Femur (tissue), 1 donor: Measurements from ENCODE around the gene KIF2C.
"Not testable (repeated sequence)": the region's sequence is repeated elsewhere in the genome, so short reads cannot be mapped to it uniquely, and the experiment has no call there.

Experiments used
- DNase-seq: peaks from one replicate; pipeline ENCODE4 v3.0.0-alpha.2; 2017

Gene KIF2C

DNA sequence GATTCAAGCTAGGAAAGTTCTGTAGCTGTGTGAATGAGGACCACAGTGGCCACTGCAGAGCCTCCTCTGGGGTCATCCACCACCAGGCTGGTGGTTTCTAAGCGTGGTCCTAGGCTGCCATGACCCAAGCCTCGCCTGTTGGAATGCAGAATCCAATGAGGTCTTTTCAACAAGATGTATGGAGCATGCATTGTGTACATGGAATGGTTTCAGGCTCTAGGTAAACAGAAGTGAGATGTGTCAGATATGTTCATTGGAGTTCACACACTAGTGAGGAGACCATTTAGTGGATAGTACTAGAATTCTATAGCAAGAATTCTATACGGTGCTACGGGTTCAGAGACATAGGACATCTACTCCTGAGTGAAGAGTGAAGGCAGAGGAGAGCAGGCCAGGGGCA, 19.4 kb upstream of the KIF2C start:
- DNase-seq: no peak

DNA sequence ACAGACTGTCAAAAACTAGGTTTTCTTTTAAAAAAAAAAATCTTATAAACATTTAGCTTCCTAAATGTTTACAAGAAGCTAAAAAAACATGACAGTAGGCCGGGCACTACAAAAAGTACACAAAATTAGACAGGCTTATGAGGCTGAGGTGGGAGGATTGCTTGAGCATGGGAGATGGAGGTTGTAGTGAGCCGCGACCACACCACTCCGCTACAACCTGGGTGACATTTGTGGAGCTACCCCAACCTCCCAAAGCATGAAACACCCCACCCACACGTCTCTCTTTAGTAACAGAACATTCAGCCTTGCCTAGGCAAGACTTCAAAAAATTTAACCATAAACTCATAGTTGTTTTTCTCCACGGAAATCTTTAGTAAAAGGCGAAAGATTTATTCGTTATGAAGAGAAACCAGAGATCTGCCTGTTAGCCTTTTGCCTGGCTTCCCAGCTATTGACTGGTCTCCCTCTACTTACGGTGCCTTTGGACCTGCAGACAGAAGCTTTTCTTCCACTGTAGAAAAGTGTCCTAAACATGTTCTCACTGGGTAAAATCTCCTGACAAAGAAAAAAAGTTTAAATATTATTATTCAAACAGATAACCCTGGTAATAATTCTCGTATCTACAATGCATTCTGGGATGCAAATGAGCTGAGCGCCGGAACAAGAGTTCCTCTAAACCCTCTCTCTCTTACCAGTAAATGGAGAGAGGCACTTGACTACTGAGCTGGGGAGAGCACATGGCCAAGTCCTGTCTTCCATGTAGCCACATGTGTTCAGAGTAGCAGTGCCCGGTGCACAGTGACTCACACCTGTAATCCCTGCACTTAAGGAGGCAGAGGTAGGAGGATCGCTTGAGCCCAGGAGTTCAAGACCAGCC, 17.9 kb upstream of the KIF2C start:
- peak; percentile 55 for DNase-seq

DNA sequence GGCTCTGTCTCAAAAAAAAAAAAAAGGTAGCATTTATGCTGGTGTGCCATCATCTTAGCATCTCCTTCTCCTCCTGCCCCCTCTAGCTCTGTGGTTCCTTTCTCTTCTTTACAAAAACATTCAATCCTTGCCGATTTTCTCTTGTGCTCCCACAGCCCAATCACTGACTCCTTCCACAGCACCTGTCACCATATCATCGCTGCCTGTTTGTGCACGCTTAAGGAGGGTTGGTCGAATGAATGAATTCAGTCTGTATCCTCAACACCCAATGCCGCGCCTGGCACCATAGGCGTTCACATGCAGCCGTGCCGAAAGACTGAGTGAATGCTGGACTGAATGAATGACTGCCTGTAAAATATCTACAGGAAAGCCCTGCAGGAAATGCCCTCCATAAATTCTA, 16.6 kb upstream of the KIF2C start:
- DNase-seq: no peak

DNA sequence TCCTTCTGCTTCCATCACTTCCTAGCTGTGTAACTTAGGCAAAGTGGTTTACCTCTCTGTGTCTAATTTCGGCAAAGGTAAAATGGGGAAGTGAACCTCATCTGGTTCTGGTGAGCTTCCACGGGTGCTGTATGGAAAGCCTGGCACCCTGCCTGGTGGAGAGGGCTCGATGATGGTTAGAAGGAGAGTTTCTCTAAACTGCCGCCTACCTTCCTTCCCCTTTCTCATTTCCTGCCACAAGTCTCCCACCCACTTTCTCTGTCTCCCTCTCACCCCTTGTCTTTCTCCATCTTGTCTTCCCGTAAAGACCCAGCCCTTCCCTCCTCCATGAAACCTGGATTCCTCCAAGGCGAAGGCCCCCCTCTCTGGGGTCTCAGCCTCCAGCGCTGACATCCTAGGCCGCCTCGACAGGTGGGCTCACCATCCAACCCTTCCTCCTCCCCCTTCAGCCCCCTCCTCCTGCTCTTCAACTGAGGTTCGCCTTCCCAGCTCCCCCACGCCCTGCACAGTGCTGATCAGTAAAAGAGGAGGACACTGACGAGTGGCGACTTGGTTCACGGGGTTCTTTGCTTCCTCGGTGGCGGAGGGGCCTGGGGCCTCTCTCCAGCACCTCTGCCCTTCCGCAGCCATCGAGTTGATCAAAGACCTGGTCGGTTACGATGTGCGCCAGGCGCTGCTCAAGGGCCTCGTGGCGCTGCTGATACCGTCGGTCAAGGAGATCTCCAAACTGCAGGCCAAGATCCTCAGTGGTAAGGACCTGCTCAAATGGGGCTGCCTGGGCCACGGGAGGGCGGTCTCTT, 15.9 kb upstream of the KIF2C start:
- DNase-seq: peak; percentile 42

DNA sequence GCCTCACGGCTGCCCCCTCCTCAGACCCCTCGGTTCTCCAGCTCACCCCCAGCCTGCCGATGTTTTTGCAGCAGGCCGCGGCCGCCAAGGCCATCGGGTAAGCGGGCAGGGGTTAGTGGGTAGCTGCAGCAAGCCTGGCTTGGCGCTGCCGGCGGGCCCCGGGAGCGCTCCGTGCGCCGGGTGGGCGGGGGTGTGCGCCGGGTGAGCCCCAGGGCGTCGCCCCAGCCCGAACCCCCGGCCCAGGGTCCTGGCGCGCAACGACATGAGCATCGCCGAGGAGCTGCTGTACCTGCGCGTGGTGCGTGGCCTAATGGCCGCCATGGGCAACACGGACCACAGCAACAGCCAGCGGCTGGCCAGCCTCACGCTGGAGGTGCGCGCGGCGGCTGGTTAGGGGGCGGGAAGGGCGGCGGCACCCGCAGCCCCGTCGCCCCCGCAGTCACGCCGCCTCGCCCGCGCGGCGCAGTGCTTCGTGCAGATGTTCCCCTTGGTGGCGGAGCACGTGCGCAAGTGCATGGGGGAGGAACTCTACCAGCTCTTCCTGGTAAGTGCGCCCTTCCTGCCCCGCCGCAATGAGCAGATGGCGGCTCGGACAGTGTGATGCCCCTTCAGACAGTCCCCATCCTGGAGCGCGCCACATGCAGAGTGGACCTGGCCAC, 15.2 kb upstream of the KIF2C start:
- no peak for DNase-seq

DNA sequence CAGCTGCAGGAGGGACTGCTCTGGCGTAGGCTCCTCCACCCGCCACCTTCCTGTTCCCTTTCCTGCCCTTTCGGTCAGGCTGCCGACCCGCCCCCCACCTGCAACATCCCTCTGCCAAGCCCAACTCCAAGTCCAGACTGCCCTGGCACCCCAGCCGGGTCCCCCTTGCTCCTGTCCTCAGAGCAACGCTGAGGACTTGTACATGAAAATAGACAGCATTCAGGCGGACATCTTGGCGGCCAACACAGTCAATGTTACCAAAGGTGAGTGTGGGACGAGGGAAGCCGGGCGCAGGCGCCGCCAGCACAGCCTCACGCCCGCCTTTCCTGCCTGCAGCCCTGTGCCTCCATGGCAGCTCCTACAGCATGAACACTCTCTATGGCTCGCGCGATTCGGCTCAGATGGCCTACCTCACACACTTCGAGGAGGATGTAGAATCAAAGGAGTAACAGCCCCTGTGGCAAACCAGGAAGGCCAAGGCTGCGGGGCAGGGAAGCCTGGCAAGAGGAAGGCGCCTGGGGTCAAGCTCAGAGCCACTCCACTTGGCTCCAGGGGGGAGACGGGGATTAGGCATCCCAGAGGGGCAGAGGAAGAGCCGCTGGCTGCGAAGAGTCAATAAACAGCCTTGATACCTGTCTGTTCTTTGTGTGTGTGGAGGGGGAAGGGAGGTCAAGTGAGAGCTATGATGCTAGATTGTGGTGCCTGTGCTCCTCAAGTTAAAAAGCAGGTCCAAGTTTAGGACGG, 14.5 kb upstream of the KIF2C start:
- no peak for DNase-seq

DNA sequence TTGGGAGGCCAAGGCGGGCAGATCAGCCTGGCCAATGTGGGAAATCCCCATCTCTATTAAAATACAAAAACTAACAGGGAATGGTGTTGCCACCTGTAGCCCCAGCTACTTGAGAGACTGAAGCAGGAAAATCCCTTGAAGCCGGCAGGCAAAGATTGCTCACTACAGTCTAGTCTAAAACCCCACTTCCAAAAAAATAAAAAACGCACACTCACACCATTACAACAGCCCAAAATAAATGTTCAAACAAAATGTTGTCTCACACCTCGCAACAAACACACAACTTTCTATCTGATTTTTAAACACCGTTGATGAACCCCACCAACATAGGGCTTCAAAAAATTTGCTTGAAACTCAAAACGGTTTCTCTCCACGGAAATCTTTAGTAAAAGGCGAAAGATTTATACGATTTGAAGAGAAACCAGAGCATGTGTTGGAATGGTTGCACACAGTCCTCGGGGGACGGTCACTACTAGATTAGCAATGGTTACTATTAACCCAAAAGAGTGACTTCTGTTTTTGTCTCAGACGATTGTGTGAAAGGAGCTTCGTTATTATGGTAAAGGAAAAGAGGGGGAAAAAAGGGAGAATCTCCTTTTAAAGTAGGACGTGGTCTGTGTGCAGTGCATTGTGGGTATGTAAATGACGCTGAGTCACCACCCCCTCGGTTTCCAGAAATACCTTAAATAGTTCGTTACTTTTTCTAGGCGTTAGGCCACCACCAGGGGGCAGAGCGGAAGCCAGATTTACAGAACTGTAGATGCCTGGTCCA, 8.7 kb upstream of the KIF2C start, which contains the start of gene RNU5D-1:
RNU5D-1 (minus strand) TSS at position 430 of the 772 bp plus-strand sequence.
- DNase-seq: peak; percentile 95

DNA sequence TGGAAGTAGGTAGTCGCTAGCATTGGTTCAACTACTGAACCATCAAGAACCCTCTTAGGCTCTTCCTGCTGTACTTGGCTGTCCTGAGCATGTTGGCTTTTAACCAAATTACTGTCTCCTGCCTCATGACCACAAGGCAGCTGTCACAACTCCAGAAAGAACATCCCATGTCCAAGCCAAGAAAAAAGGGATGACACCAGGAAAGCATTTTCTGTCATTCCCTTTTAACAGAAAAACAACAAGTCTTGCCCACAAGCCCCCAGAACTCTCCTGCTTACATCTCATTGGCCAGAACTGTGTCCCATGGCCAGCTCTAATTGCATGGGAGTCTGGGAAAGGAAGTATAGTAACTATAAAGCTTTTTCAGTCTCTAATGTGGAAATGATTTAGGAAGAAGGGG, 6.3 kb upstream of the KIF2C start:
- no peak for DNase-seq

DNA sequence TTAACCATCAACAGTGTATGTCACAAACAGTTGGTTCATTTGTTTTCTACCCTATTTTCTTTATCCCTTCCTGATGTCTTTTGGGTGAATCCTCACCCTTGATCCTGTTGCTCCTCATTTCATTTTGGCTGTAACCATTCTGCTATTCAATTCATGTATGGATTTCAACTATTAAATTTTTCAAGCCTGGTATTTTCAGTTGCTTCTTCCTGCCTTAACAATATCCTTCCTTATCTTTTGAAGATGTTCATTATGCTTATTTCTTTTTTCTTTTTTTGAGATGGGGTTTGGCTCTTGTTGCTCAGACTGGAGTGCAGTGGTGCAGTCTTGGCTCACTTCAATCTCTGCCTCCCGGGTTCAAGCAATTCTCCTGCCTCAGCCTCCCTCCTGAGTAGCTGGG, 5.9 kb upstream of the KIF2C start:
- no peak for DNase-seq

DNA sequence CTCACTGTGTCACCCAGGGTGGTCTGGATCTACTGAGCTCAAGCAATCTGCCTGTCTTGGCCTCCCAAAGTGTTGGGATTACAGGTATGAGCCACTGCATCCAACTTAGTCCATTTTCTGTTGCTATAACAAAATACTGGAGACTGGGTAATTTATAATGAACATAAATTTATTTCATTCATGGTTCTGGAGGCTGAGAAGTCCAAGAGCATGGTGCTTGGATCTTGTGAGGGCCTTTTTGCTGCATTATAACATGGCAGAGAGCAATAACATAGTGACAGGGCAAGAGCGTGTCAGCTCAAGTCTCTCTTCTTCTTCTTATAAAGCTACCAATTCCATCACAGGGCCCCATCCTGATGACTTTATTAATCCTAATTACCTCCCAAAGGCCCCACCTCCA, 3.6 kb upstream of the KIF2C start:
- no peak for DNase-seq

DNA sequence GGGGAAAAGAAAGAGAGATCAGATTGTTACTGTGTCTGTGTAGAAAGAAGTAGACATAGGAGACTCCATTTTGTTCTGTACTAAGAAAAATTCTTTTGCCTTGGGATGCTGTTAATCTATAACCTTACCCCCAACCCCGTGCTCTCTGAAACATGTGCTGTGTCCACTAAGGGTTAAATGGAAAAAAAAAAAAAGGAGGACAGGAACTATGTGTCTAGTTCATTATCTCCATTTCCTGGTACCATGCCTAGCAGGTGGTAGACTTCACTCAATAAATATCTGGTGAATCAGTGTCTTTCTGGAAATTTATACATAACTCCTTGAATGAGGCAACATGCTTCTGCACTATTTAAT, 707 bp upstream of the KIF2C start:
- not testable (repeated sequence) for DNase-seq

DNA sequence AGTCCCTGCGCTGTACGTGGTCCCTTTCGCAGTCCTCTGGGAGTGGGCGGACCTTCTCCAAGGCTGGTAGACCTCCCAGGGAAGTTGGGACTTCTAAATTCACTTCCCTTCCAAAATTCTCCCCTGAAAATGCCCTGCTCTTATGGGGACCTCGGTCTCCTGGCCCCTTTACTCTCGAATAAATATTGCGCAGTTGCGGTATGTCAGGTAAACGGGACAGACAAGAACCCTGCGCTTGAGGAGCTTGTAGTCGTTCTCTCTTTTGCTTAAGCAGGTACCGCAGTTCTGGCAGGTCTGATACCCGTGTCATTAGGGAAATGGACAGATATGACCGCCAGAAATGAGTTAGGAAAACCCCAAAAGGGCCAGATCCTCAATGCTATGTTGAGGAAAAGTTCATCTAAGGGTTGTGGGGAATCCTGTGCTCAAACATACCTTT, 561 bp downstream of the KIF2C start:
- DNase-seq: no peak

DNA sequence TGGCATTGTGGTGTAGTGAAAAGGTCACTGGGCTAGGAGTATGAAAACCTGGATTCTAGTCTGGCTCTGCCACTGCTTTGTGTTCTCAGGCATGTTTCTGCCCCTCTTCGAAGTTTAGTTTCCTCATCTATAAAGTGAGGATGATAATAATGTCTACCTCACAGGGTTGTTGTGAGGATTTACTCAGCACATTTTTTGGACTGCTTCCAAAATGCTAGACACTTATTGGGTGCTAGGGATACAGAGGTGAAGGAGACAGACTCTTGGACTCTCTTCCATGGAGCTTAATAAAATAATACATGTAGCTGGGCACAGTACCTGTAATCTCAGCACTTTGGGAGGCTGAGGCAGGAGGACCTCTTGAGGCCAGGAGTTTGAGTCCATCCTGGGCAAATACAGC, 3.6 kb downstream of the KIF2C start:
- DNase-seq: no peak

DNA sequence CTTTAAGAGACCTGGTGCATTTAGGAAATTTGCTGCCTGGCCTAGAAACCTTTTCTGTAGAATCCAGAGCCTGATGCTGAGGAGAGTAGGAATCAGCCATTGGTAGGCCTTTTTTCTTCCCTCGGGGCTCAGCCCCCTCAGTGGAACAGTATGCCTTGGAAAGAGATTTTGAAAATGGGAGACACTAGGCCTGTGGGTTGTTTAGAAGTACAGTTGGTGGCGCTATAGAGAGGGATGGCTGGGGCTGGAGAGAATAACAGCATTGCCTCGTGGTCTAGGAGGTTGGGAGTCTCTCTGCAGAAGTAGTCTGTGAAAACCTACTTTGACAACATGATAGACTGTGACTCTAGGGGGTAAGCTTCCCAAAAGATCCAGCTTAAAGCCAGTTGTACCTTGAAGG, 8.2 kb downstream of the KIF2C start:
- DNase-seq: no peak

DNA sequence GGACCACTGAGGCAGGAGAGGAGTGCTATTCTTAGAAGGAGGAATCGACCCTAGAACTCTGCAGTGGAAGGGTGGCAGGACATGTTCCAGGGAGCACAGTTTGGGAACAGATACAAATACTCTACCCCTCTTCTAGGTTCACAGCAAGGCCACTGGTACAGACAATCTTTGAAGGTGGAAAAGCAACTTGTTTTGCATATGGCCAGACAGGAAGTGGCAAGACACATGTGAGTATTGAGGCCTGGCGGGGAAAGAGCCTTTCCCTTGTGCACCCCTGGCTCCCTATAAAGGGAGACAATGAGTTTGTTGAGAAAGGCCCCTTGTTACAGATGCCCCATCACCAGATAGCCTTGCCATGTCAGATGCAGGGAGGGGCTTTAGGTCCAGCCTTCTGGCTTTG, 17.8 kb downstream of the KIF2C start:
- no peak for DNase-seq

DNA sequence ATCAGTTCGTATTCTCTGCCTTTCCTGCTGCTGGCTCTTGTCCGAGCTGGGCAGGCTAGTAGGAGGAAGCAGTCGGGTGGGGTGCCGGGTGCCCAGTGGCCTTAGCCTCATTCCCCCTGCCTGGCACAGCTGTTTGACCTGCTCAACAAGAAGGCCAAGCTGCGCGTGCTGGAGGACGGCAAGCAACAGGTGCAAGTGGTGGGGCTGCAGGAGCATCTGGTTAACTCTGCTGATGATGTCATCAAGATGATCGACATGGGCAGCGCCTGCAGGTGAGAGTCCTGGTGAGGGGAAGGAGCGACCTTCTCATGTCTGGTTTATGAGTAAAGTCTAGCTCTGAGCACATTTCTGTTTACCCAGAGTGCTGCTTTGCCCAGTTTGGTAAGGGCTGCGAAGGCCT, 19.4 kb downstream of the KIF2C start:
- no peak for DNase-seq

DNA sequence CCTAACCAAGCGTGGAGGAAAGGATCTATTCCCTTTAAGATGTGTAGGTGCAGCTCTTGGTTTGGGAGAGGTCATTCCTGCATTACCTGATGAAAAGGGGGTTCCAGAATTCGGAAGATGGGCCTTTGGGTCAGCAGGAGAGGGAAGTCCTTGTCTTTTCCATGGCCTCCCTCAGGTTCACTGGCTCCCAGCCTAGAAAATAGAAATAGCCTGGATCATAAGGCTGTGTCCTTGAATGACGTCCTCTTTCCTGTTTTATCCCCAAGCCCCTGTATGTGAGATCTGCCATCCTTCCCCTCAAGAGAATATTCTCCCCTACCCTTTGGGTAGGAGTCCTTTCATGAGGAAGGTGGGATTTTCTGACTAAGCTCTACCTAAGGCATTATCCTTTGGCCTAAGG, 21.2 kb downstream of the KIF2C start:
- DNase-seq: no peak

DNA sequence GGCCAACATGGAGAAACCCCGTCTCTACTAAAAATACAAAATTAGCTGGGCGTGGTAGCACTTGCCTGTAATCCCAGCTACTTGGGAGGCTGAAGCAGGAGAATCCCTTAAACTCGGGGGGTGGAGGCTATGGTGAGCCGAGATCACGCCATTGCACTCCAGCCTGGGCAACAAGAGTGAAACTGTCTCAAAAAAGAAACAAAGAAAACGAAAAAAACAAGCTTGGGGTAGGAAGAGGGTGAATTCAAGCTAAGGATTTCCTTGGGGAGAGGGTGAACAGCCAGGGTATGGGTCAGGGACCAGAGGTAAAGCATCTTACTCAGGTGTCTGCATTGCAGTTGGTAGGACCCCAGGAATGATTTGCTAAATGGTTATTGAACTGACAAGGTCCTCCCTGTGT, 26.8 kb downstream of the KIF2C start:
- not testable (repeated sequence) for DNase-seq

DNA sequence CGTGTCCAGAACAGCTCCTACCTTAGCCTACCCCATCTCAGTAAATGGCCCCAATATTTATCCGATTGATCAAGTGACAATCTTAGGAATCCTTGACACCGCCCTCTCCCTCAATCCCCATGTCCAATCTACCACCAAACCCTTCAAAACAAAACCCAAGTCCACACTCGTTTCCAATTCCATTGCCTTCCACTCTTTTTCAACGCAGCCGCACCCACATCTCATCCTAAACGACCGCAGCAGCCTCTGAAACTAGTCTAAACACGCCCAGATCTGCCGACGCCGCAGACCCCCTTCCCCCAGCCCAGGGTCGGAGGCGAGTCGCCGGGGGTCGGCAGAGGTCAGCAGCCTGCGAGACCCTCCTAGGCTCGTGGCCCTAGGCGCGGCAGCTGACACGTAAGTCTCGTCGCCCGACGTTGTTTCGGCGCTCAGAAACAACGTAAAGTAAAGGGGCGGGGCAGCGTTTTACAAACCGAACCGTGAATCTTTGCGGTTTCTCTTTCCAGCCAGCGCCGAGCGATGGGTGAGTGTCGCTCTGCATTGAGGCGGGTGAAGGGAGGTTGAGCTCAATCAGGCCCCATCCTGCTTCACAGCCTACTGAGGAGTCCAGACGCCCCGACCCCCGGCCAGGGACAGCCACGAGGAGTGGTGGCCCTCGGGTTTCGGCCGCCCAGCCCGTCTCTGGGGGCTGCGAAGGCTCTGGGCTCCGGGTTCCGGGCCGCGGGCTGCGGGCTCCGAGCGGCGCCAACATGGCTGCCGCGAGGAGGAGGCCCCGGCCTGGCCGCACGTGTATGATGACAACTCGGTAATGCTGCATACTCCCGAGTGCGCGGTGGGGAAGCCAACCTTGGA, 35.7 kb downstream of the KIF2C start, which contains the start of gene RPS8:
RPS8 (plus strand) TSS at position 463 of the 852 bp plus-strand sequence; CDS start at position 520, 57 bp downstream.
- DNase-seq: peak; percentile 96

DNA sequence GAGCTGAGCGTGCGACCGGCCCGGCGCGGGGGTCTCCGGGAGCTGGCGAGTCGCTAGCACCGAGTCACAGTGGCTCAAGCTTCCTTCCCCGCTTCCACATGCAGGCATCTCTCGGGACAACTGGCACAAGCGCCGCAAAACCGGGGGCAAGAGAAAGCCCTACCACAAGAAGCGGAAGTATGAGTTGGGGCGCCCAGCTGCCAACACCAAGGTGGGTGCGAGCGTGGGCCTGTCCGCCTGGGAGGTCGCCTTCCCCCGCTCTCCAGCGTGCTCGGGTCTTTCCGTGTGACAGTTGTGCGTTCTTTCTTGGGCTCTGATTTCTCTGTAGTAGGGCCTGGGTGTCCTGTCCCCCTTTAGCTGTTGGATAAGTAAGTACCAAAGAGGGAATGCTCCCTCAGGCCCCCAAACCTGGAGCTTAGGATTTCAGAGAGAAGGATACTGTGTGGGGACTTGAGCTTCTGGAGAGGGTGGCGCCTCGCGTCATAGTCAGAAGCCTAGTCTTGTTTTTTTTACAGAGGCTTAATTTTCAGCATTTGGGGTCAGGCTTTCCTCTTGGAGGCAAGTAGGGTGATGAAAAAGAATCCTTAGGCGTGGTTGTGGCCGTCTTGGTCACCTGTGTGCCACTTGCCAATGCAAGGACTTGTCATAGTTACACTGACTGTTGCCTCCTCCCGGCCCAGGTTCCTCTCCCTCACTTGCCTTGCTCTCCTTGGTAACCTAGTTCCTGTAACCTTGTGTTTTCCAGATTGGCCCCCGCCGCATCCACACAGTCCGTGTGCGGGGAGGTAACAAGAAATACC, 36.5 kb downstream of the KIF2C start:
- no peak for DNase-seq
